Spleen (tissue), 11 donors: Measurements from ENCODE around the gene FAM120B. TPM values are rescaled to one million over a fixed set of nuclear protein-coding genes. Genes with fewer than 3 reads are reported as not detected.
"Not testable (repeated sequence)": the region's sequence is repeated elsewhere in the genome, so short reads cannot be mapped to it uniquely, and the experiment has no call there.

ENCODE experiments used
- DNase-seq: peaks from one replicate; pipeline ENCODE4 v3.0.0-alpha.2; 2020
- H3K27ac ChIP-seq, 8 donors: fragments of 200-600 bp; sonication (generic) in 7 of 8; 1 replicate in 4 of 8; 2 replicates in 4 of 8; pipeline versions ENCODE4 v1.5.0 to v1.8.0; 2016 to 2021; ENCODE audit warnings: inconsistent platforms in 4 of 8, mild to moderate bottlenecking in 4 of 8, moderate library complexity in 1 of 8
- H3K27me3 ChIP-seq, 7 donors: fragments of 200-600 bp; sonication (generic) in 6 of 7; replicated peaks in 1 of 7; 1 replicate in 4 of 7; 2 replicates in 3 of 7; pipeline versions ENCODE4 v1.5.0 to v1.8.0; 2016 to 2021; ENCODE audit warnings: inconsistent platforms in 3 of 7, mild to moderate bottlenecking in 1 of 7
- H3K36me3 ChIP-seq, 6 donors: fragments of 200-600 bp; sonication (generic) in 5 of 6; 1 replicate in 4 of 6; 2 replicates in 2 of 6; pipeline versions ENCODE4 v1.5.0 to v1.8.0; 2016 to 2021; ENCODE audit warnings: inconsistent platforms in 2 of 6
- H3K4me1 ChIP-seq, 6 donors: fragments of 200-600 bp; sonication (generic) in 5 of 6; 1 replicate in 3 of 6; 2 replicates in 3 of 6; pipeline versions ENCODE4 v1.5.0 to v1.8.0; 2016 to 2021; ENCODE audit warnings: inconsistent platforms in 3 of 6
- H3K4me3 ChIP-seq, 8 donors: fragments of 200-600 bp; sonication (generic) in 7 of 8; 1 replicate in 4 of 8; 2 replicates in 4 of 8; pipeline versions ENCODE4 v1.5.0 to v1.8.0; 2016 to 2021; ENCODE audit warnings: inconsistent platforms in 4 of 8, mild to moderate bottlenecking in 4 of 8, moderate library complexity in 2 of 8
- H3K9me3 ChIP-seq, 8 donors: fragments of 200-600 bp; sonication (generic) in 7 of 8; 1 replicate in 4 of 8; 2 replicates in 4 of 8; pipeline versions ENCODE4 v1.5.0 to v1.8.0; 2016 to 2021; ENCODE audit warnings: inconsistent platforms in 4 of 8
- CTCF ChIP-seq, 11 experiments: fragments of 200-600 bp in 7 of 11; fragments of 450-650 bp in 4 of 11; sonication (generic) in 4 of 11; IDR thresholded peaks in 8 of 11; conservative IDR thresholded peaks in 3 of 11; 1 replicate in 7 of 11; 2 replicates in 4 of 11; pipeline versions ENCODE4 v1.4.0 to v1.8.0; 2016 to 2021; ENCODE audit warnings: antibody characterized with exemption in 11 of 11, inconsistent platforms in 4 of 11, mild to moderate bottlenecking in 1 of 11
- POLR2A ChIP-seq, 3 donors: fragments of 450-650 bp; IDR thresholded peaks; one replicate each; pipeline ENCODE4 v1.5.1; 2017; ENCODE audit warnings: antibody characterized with exemption in 3 of 3, mild to moderate bottlenecking in 1 of 3
- POLR2AphosphoS5 ChIP-seq, 3 donors: sonication (generic); formaldehyde crosslinking; IDR thresholded peaks; one replicate each; pipeline ENCODE4 v1.5.1; 2017; ENCODE audit warnings: antibody characterized with exemption in 3 of 3
- WGBS, 5 donors: extraction: QIAGEN DNeasy Blood & Tissue Kit in 3 of 5; methylation state at CpG; one replicate each; pipeline versions ENCODE4 v1.1.5 to v1.1.7; 2013 to 2018; 5-methylcytosine and 5-hydroxymethylcytosine counted together
- intact Hi-C: fragments of 100-400 bp; cut with DNase I; formaldehyde crosslinking; loops from one replicate; pipeline ENCODE4 v1.15.0; 2023; ENCODE audit warnings: low total_unique reads
- polyA plus RNA-seq, 3 donors: library from polyadenylated mRNA; stranded (reverse); fragments of 200-250 nt; gene quantifications; one replicate each; pipeline ENCODE4 v1.2.1, GENCODE V29; 2013
- total RNA-seq, 7 donors: library from RNA; depleted of rRNA in 3 of 7; stranded (reverse); fragments of >200 nt in 3 of 7; fragmentation: NEBNext Ultra II Directional in 4 of 7; extraction: Animal tissue kit (Norgen Biotek cat#: 25700) in 4 of 7; gene quantifications; one replicate each; pipeline versions ENCODE4 v1.1.0 to v1.2.1, GENCODE V29; 2016 to 2021
- donor health status: healthy with polysubstance abuse.
- donor health status: DM: no; HTN: no; CAD: no; lungs with moderate emphysema.
- donor health status: DM: no; HTN: no; CAD: no.
- donor health status: Bipolar disorder and iron deficiency.
- donor health status: healthy.
- donor health status: DM: no; HTN: no; CAD: no.
- donor health status: DM: yes; HTN: yes; CAD: no.

Gene FAM120B
- total and polyA plus RNA-seq, 10 donors = 7.6 to 41.2 (median 26.8) TPM

GRCh38 chr6:170345662-170346061 lies 39.1 kb downstream of the FAM120B start:
- peaks cover 0 to 12% (median 0%) of the 10 kb centered on the region in 6 donors for H3K4me1 ChIP-seq
- H3K27me3 ChIP-seq = no peaks in the 10 kb centered on the region
- peaks cover 0 to 99% (median 56%) of the 10 kb centered on the region in 6 donors for H3K36me3 ChIP-seq
- no peak overlapping the region for H3K4me3 ChIP-seq
- intact Hi-C loops = no loop called here
- no peak for TF ChIP-seq POLR2A (IDR thresholded peaks at IDR 0.05)
- TF ChIP-seq CTCF (IDR thresholded peaks at IDR 0.05 in 8 of 11, conservative IDR thresholded peaks at IDR 0.05 in 3 of 11) = no peak
- TF ChIP-seq POLR2AphosphoS5 (IDR thresholded peaks at IDR 0.05) = no peak
- H3K27ac ChIP-seq = no peak overlapping the region
- WGBS, 5 donors = 86 to 94% (median 92%) methylated on average over 3 of the region's 3 CpGs
- H3K9me3 ChIP-seq = peaks cover 0 to 5% (median 0%) of the 10 kb centered on the region in 8 donors
- no peak for DNase-seq

- TF ChIP-seq POLR2A (IDR thresholded peaks at IDR 0.05) = no peak
- TF ChIP-seq CTCF (IDR thresholded peaks at IDR 0.05 in 8 of 11, conservative IDR thresholded peaks at IDR 0.05 in 3 of 11) = no peak
- TF ChIP-seq POLR2AphosphoS5 (IDR thresholded peaks at IDR 0.05) = no peak
- Histone ChIP-seq H3K27me3 (no peaks in the 10 kb centered on the region), H3K4me1 (peaks cover 0 to 12% (median 0%) of the 10 kb centered on the region in 6 donors), H3K27ac (no peak overlapping the region), H3K36me3 (peaks cover 0 to 98% (median 52%) of the 10 kb centered on the region in 6 donors), H3K9me3 (peaks cover 0 to 15% (median 7%) of the 10 kb centered on the region in 8 donors), H3K4me3 (no peak overlapping the region)
- intact Hi-C loops = no loop called here
- no peak for DNase-seq
- WGBS, 5 donors = 67 to 95% (median 90%) methylated on average over 2 of the region's 2 CpGs
Observed at GRCh38 chr6:170346649-170347048, 40.1 kb downstream of the FAM120B start.

- 63 to 73% (median 67%) methylated on average over 4 of the region's 4 CpGs for WGBS, 5 donors
- intact Hi-C loops = no loop called here
- Histone ChIP-seq H3K36me3 (peaks cover 0 to 93% (median 50%) of the 10 kb centered on the region in 6 donors), H3K27ac (no peak overlapping the region), H3K27me3 (no peaks in the 10 kb centered on the region), H3K4me3 (no peak overlapping the region), H3K9me3 (peaks cover 0 to 20% (median 10%) of the 10 kb centered on the region in 8 donors), H3K4me1 (peaks cover 0 to 12% (median 0%) of the 10 kb centered on the region in 6 donors)
- no peak for DNase-seq
- TF ChIP-seq POLR2A (IDR thresholded peaks at IDR 0.05) = no peak
- TF ChIP-seq POLR2AphosphoS5 (IDR thresholded peaks at IDR 0.05) = no peak
- TF ChIP-seq CTCF (IDR thresholded peaks at IDR 0.05 in 8 of 11, conservative IDR thresholded peaks at IDR 0.05 in 3 of 11) = no peak
Observed at GRCh38 chr6:170347091-170347490, 40.5 kb downstream of the FAM120B start.

GRCh38 chr6:170347975-170348374 lies 41.4 kb downstream of the FAM120B start:
- Histone ChIP-seq H3K27me3 (no peaks in the 10 kb centered on the region), H3K27ac (no peak overlapping the region), H3K36me3 (peaks cover 0 to 84% (median 47%) of the 10 kb centered on the region in 6 donors), H3K9me3 (peaks cover 0 to 21% (median 11%) of the 10 kb centered on the region in 8 donors), H3K4me1 (peaks cover 0 to 12% (median 0%) of the 10 kb centered on the region in 6 donors), H3K4me3 (no peak overlapping the region)
- no peak for DNase-seq
- 92 to 96% (median 93%) methylated on average over 6 of the region's 6 CpGs for WGBS, 5 donors
- TF ChIP-seq CTCF (IDR thresholded peaks at IDR 0.05 in 8 of 11, conservative IDR thresholded peaks at IDR 0.05 in 3 of 11) = no peak
- TF ChIP-seq POLR2A (IDR thresholded peaks at IDR 0.05) = no peak
- TF ChIP-seq POLR2AphosphoS5 (IDR thresholded peaks at IDR 0.05) = no peak
- intact Hi-C loops = no loop called here

- H3K4me1 ChIP-seq, H3K4me3 ChIP-seq, intact Hi-C loops: not testable (repeated sequence)
Observed at GRCh38 chr6:170351456-170351855, 44.9 kb downstream of the FAM120B start.

GRCh38 chr6:170355190-170355589 lies 48.6 kb downstream of the FAM120B start:
- DNase-seq, H3K4me1 ChIP-seq, intact Hi-C loops, H3K27me3 ChIP-seq, H3K27ac ChIP-seq, H3K4me3 ChIP-seq: not testable (repeated sequence)
- peaks cover 0 to 28% (median 14%) of the 10 kb centered on the region in 8 donors for H3K9me3 ChIP-seq
- peaks cover 0 to 67% (median 47%) of the 10 kb centered on the region in 6 donors for H3K36me3 ChIP-seq
- 90 to 100% (median 93%) methylated on average over 1 of the region's 1 CpG for WGBS, 5 donors

More at GRCh38 chr6:170351456-170351855, 44.9 kb downstream of the FAM120B start:
- H3K27ac ChIP-seq, DNase-seq, H3K27me3 ChIP-seq: not testable (repeated sequence)
- Histone ChIP-seq H3K36me3 (peaks cover 0 to 66% (median 40%) of the 10 kb centered on the region in 6 donors), H3K9me3 (peaks cover 0 to 29% (median 14%) of the 10 kb centered on the region in 8 donors)
